NCI-H510A (cell line): ENCODE results near the gene CDX2.

ENCODE experiments used
- DNase-seq: peaks from one replicate; lab custom pipeline; 2025; lab: John Stamatoyannopoulos, UW

The CDX2 gene

GRCh38 chr13:27915301-27916207, 53.6 kb downstream of the CDX2 start:
- DNase-seq = no peak

GRCh38 chr13:27913160-27913559, 56.0 kb downstream of the CDX2 start:
- DNase-seq = no peak

- DNase-seq = no peak
Observed at GRCh38 chr13:27911521-27911920, 57.6 kb downstream of the CDX2 start.
